Middle frontal gyrus (tissue), 1 donor: ENCODE data around the gene DDX28.
A peak's percentile ranks its signal among the peaks of the same experiment; 100 is the strongest.

Experiments
- DNase-seq: peaks from one replicate; pipeline ENCODE4 v3.0.0-alpha.2; 2015; ENCODE audit warnings: low spot score; ENCODE audit errors: extremely low spot score

DDX28 gene, protein sequence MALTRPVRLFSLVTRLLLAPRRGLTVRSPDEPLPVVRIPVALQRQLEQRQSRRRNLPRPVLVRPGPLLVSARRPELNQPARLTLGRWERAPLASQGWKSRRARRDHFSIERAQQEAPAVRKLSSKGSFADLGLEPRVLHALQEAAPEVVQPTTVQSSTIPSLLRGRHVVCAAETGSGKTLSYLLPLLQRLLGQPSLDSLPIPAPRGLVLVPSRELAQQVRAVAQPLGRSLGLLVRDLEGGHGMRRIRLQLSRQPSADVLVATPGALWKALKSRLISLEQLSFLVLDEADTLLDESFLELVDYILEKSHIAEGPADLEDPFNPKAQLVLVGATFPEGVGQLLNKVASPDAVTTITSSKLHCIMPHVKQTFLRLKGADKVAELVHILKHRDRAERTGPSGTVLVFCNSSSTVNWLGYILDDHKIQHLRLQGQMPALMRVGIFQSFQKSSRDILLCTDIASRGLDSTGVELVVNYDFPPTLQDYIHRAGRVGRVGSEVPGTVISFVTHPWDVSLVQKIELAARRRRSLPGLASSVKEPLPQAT

GRCh38 chr16:68022728-68023537 is at the start of gene DDX28, which contains the start of gene DUS2:
Gene DDX28, minus strand, starts transcription at chr16:68023232. Its CDS starts 30 bp downstream, at chr16:68023202.
Gene DUS2, plus strand, starts transcription at chr16:68023284. Its CDS starts 14,740 bp downstream, at chr16:68038024.
- peak; percentile 87 for DNase-seq

- DNase-seq = no peak
These were observed 49.1 kb upstream of the DDX28 start for GRCh38 chr16:68072038-68072695.

GRCh38 chr16:68071518-68071901 is 48.5 kb upstream of the DDX28 start:
- no peak for DNase-seq

DNA sequence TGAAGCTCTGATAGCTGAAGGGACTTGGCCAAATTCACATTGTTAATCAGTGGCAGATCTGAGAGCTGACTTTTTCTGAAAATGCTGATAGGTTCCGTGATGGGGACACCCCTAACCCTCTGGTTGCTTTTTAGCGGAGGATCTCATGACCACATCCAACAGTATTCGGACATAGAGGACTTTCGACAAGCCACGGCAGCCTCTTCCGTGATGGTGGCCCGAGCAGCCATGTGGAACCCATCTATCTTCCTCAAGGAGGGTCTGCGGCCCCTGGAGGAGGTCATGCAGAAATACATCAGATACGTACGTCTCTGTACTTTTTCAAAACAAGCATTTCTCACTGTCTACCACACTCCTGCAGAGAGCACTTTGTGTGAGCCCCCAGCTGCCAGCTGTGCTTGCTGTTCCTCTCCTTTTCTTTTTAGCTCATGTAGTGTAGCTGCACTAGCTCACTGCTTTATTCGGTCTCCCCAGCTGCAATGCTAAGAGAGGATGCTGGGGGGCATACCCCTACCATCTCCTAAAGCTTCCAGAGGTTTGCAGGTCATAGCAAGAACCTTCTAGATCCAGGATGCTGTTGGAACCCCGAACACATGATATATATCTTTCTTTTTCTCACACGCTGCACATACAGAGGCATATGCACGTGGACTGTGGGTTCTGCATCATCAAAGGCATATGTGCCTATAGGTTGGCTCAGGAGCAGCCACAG is 47.9 kb upstream of the DDX28 start:
- DNase-seq = no peak

GRCh38 chr16:68070249-68070730 is 47.3 kb upstream of the DDX28 start:
- no peak for DNase-seq

GRCh38 chr16:68069511-68070248 is 46.6 kb upstream of the DDX28 start:
- DNase-seq = no peak

GRCh38 chr16:68068926-68069325 is 45.9 kb upstream of the DDX28 start:
- DNase-seq = no peak

- no peak for DNase-seq
These were observed 43.7 kb upstream of the DDX28 start for GRCh38 chr16:68066763-68067162.

DNA sequence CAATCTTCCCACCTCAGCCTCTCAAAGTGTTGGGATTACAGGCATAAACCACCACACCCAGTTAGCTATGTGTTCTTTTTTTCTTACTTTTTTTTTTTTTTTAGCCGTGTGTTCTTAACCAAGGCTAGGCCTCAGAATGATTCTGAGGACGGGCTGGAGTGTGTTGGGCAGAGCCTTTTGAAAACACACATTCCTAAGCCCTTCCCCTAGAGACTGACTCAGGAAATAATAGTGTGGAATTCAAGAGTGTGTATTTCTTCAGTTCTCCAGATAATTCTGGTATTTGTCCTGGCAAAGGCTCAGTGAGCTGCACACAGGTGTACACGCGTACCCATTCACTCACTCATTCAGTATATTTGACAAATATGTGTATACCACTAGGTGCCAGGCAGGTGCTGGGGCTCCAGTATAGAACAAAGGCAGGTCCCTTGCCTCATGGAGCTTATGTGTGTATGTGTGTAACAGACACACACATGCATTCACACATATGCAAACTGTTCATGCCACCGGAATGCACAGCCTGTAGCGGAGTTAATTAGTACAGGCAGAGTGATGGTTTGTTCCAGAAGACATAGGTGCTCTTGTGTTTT is 42.8 kb upstream of the DDX28 start:
- no peak for DNase-seq

DNA sequence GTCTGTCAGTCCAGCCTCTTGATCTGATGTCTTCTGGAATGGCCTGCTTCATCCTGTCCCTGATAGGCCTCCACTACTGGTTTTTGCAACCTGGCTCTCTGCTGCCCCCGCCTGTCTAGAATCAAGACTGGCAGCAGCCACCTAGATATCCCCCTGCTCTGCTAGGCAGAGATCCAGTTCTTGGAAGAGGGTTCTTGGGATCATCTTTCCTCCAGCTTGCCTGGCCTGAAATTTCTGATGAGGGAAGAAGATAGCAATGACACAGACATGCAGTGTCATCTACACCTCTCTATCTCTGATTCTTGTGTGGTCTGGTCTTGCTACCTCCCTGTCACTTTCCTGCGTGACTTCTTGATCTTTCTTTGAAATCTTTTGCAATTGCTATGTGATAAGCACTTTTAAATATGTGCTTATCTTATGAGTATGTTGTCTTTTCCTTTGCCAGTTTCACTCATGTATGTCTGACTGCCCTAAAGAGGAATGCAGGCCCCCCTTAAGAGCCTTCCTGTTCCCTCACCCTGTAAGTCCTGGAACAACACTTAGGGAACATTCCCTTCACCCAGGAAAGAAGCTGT is 41.8 kb upstream of the DDX28 start:
- peak; percentile 27 for DNase-seq

DNA sequence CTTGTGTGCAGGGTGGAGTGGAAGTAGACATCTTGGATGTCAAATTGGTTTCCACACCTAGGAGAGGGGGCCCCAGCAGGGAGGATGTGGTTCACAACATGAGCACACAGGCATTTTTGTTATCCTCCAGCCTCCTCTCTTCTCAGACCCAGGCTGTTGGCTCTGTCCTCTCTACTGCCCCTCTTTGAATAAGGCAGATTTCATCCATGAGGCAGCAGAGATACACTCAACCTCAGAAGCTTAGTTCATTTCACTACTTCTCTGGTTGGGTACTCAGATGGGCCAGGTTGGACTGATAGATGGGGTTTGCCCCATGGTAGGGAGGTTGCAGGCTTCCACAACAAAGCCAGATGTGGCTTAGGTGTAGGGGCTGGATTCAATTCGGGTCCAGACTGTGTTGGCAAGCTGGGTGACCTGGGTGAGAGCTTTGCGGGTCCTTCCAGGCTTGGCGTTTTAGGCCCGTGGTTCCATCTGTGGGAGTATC is 39.9 kb upstream of the DDX28 start:
- no peak for DNase-seq

GRCh38 chr16:68061396-68061795 is 38.4 kb upstream of the DDX28 start:
- DNase-seq = no peak

- DNase-seq = no peak
These were observed 36.8 kb upstream of the DDX28 start for GRCh38 chr16:68059804-68060203.

DNA sequence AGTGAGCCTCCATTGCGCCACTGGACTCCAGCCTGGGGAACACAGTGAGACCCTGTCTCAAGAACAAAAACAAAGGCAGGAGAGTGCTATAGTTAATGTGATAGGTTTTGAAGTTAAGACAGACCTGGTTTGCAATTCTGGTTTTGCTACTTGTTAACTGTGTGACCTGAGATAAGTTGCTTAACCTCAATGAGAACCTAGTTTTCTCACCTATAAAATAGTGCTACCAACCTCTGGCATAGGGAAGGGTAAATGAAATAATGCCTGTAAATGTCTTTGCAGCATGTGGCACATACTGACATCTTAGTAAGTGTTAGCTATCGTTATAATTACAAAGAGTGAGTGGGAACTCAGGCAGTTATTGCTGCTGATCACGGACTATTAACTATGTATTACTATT is 32.4 kb upstream of the DDX28 start:
- DNase-seq = no peak

- no peak for DNase-seq
These were observed 26.4 kb upstream of the DDX28 start for GRCh38 chr16:68049449-68049848.

GRCh38 chr16:68047987-68048386 is 25.0 kb upstream of the DDX28 start:
- DNase-seq = no peak

DNA sequence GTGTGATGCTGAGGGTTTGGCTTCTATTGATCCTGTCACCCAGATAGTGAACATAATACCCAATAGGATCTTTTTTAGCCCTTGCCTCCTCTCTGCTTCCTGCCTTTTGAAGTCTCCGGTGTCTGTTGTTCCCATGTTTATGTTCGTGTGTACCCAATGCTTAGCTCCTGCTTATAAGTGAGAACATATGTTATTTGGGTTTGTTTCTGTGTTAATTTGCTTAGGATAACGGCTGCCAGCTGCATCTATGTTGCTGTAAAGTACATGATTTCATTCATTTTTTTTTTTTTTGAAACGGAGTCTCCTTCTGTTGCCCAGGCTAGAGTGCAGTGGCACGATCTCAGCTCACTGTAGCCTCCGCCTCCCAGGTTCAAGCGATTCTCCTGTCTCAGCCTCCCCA is 23.1 kb upstream of the DDX28 start:
- DNase-seq = no peak

- no peak for DNase-seq
These were observed 18.8 kb upstream of the DDX28 start for GRCh38 chr16:68041783-68042182.
